Upper lobe of left lung (tissue), 6 donors: ENCODE data around the gene DNAI1. TPM values are rescaled to one million over a fixed set of nuclear protein-coding genes. Genes with fewer than 3 reads are reported as not detected.

Source experiments
- ATAC-seq, 2 donors: fragments of 200-7000 bp; cut with Tn5 transposase; one replicate each; pipeline ENCODE4 v1.9.1; 2022; ENCODE audit warnings: mild to moderate bottlenecking in 2 of 2, moderate library complexity in 2 of 2; ENCODE audit not compliant: low FRiP score in 2 of 2
- DNase-seq, 2 donors: peaks; one replicate each; pipeline ENCODE4 v3.0.0-alpha.2; 2019 to 2020
- H3K27ac ChIP-seq, 4 donors: fragments of 200-600 bp; sonication (generic); one replicate each; pipeline ENCODE4 v1.5.1; 2016 to 2019
- H3K27me3 ChIP-seq, 4 donors: fragments of 200-600 bp; sonication (generic); one replicate each; pipeline ENCODE4 v1.5.1; 2017 to 2019
- H3K36me3 ChIP-seq, 4 donors: fragments of 200-600 bp; sonication (generic); one replicate each; pipeline ENCODE4 v1.5.1; 2016 to 2019
- H3K4me1 ChIP-seq, 4 donors: fragments of 200-600 bp; sonication (generic); one replicate each; pipeline ENCODE4 v1.5.1; 2018 to 2019
- H3K4me3 ChIP-seq, 4 donors: fragments of 200-600 bp; sonication (generic); one replicate each; pipeline ENCODE4 v1.5.1; 2017 to 2019; ENCODE audit warnings: mild to moderate bottlenecking in 2 of 4, moderate library complexity in 1 of 4
- H3K9me3 ChIP-seq, 4 donors: fragments of 200-600 bp; sonication (generic); one replicate each; pipeline ENCODE4 v1.5.1; 2018 to 2019
- CTCF ChIP-seq, 6 experiments: fragments of 450-650 bp in 4 of 6; fragments of 200-600 bp in 2 of 6; sonication (generic) in 2 of 6; IDR thresholded peaks; one replicate each; pipeline ENCODE4 v1.5.1; 2016 to 2019; ENCODE audit warnings: antibody characterized with exemption in 6 of 6
- EP300 ChIP-seq, 4 donors: sonication (generic); formaldehyde crosslinking; IDR thresholded peaks; one replicate each; pipeline ENCODE4 v1.5.1; 2017; ENCODE audit warnings: antibody characterized with exemption in 4 of 4, control low read depth in 2 of 4
- POLR2A ChIP-seq, 4 donors: fragments of 450-650 bp; IDR thresholded peaks; one replicate each; pipeline ENCODE4 v1.5.1; 2016 to 2017; ENCODE audit warnings: antibody characterized with exemption in 4 of 4, mild to moderate bottlenecking in 2 of 4
- POLR2AphosphoS5 ChIP-seq, 2 donors: sonication (generic); formaldehyde crosslinking; IDR thresholded peaks; one replicate each; pipeline ENCODE4 v1.5.1; 2017; ENCODE audit warnings: antibody characterized with exemption in 2 of 2
- WGBS, 2 donors: methylation state at CpG; one replicate each; pipeline ENCODE4 v1.1.5; 2017 to 2018; 5-methylcytosine and 5-hydroxymethylcytosine counted together
- total RNA-seq, 6 donors: library from RNA; depleted of rRNA in 4 of 6; stranded (reverse); fragments of >200 nt in 4 of 6; gene quantifications; one replicate each; pipeline versions ENCODE4 v1.1.0 to v1.2.1, GENCODE V29; 2016 to 2021
- donor health status: DM: no; HTN: no; CAD: no; lungs with moderate emphysema.
- donor health status: DM: no; HTN: yes; CAD: no; lungs with severe emphysema.

DNAI1 gene
- total RNA-seq, 6 donors from 2014 or later, result 0.37 to 39.8 (median 9.7) TPM

DNA sequence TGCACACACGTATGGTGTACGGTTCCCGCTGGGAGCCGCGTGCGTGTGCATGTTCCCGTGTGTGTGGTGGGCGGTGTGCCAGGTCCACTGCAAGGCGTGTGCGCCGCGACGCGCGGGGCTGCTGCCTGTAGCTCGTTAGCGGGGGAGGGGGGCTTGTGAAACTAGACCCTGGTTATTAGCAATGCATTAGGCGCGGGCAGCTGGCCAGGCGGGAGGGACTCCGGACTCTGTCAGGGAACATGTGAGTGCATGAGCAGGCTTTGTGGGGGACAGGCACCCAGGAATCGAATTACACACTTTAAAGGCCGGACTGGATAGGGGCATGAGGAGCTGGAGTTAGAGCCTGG lies 96.4 kb downstream of the DNAI1 start:
- Histone ChIP-seq H3K9me3 (no peaks in the 10 kb centered on the region), H3K36me3 (no peaks in the 10 kb centered on the region), H3K4me1 (peaks cover 6 to 9% (median 8%) of the 10 kb centered on the region in 4 donors), H3K27me3 (peaks cover 0 to 2% (median 0%) of the 10 kb centered on the region in 4 donors), H3K27ac (no peak overlapping the region), H3K4me3 (no peak overlapping the region)
- peak in 1 of 2 donors; percentile 75 for DNase-seq
- ATAC-seq, result no peak
- 46 to 63% methylated on average over 16 to 23 of the region's 23 CpGs for WGBS, 2 donors
- TF ChIP-seq CTCF (IDR thresholded peaks at IDR 0.05) (no peak), POLR2AphosphoS5 (IDR thresholded peaks at IDR 0.05) (no peak), POLR2A (IDR thresholded peaks at IDR 0.05) (no peak), EP300 (IDR thresholded peaks at IDR 0.05) (no peak)

DNA sequence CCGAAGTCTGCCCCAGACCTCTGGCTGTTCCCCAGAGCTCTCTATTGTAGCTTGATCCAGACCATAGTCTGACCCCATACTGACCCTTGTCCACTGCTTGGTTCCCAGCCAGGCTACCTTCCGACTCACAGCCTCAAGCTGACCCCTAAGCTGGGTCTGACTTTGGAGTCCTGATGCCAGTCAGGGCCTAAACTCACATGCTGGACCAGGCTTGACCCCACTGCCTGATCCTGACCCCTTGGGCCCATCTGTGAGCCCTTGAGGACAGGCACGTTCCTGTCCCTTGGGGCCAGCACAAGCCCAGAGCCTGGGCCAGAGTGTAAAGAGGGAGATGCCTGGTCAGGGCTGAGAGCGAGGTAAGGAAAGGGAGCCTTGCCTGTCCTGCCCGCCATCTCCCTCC lies 96.9 kb downstream of the DNAI1 start:
- no peaks in the 10 kb centered on the region for H3K9me3 ChIP-seq
- DNase-seq (no peak), ATAC-seq (no peak)
- peaks cover 9 to 15% (median 10%) of the 10 kb centered on the region in 4 donors for H3K4me1 ChIP-seq
- WGBS, 2 donors, result 84 to 89% methylated on average over 2 to 5 of the region's 5 CpGs
- H3K27ac ChIP-seq, result no peak overlapping the region
- no peak overlapping the region for H3K4me3 ChIP-seq
- TF ChIP-seq POLR2AphosphoS5 (IDR thresholded peaks at IDR 0.05) (no peak), CTCF (IDR thresholded peaks at IDR 0.05) (no peak), EP300 (IDR thresholded peaks at IDR 0.05) (no peak), POLR2A (IDR thresholded peaks at IDR 0.05) (no peak)
- peaks cover 0 to 2% (median 0%) of the 10 kb centered on the region in 4 donors for H3K27me3 ChIP-seq
- no peaks in the 10 kb centered on the region for H3K36me3 ChIP-seq

DNA sequence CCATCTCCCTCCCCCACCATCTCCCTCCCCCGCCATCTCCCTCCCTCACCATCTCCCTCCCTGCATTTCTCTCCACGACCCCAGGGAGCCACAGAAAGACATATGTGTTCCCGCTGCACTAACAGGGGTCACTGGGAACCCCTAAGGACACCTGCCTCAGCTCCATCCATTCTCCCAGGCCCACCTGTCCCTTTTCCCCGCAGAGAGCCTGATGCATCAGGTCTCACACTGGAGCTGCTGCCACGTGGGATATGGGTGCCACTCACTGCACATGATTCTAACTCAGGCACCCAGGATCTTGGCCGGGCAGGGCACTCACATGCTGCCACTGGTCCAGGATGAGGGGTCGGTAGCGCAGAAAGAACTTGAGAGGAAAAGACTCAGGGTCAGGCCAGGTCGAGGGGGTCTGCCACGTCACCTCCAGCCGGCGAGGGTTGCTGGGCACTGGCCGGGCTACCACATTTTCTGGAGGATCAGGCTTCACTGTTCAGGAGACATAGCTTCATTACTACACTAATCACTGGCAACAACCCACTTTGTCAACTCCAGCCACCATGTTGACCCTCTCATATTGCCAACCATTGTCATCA lies 97.4 kb downstream of the DNAI1 start:
- DNase-seq (no peak), ATAC-seq (no peak)
- WGBS, 2 donors, result 64 to 85% methylated on average over 8 to 13 of the region's 13 CpGs
- H3K4me3 ChIP-seq, result no peak overlapping the region
- H3K27ac ChIP-seq, result no peak overlapping the region
- TF ChIP-seq POLR2AphosphoS5 (IDR thresholded peaks at IDR 0.05) (no peak), CTCF (IDR thresholded peaks at IDR 0.05) (no peak), POLR2A (IDR thresholded peaks at IDR 0.05) (no peak), EP300 (IDR thresholded peaks at IDR 0.05) (no peak)
- peaks cover 9 to 16% (median 14%) of the 10 kb centered on the region in 4 donors for H3K4me1 ChIP-seq
- H3K36me3 ChIP-seq, result no peaks in the 10 kb centered on the region
- peaks cover 0 to 2% (median 0%) of the 10 kb centered on the region in 4 donors for H3K27me3 ChIP-seq
- H3K9me3 ChIP-seq, result no peaks in the 10 kb centered on the region

DNA sequence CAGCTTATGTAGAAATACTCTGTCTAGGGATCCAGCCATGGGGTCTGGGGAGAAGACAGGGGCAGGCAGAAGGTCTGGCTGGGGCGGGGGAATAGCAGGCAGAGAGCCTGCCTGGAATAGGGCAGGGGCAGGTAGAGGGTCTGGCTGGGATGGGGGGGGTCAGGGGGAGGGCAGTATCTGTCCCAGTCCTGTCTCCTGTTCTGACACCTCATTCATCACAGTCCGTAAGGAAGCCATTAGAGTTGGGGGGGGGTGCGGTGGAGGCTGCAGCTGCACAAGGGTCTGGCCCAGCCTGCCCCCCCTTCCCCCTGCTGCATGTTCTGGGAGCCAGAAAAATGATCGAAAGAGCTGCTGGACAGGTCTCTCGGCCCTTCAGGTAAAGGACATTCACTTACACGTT lies 98.3 kb downstream of the DNAI1 start:
- peaks cover 0 to 2% (median 0%) of the 10 kb centered on the region in 4 donors for H3K27me3 ChIP-seq
- peaks cover 9 to 16% (median 15%) of the 10 kb centered on the region in 4 donors for H3K4me1 ChIP-seq
- no peaks in the 10 kb centered on the region for H3K36me3 ChIP-seq
- DNase-seq (no peak), ATAC-seq (no peak)
- H3K4me3 ChIP-seq, result no peak overlapping the region
- TF ChIP-seq POLR2A (IDR thresholded peaks at IDR 0.05) (no peak), CTCF (IDR thresholded peaks at IDR 0.05) (no peak), POLR2AphosphoS5 (IDR thresholded peaks at IDR 0.05) (no peak), EP300 (IDR thresholded peaks at IDR 0.05) (no peak)
- H3K9me3 ChIP-seq, result peaks cover 0 to 3% (median under 1%) of the 10 kb centered on the region in 4 donors
- no peak overlapping the region for H3K27ac ChIP-seq
- WGBS, 2 donors, result 49 to 62% methylated on average over 5 to 6 of the region's 6 CpGs
